Epidermal melanocyte (primary cell): Measurements from ENCODE around the gene CEMP1.
"Not testable (repeated sequence)": the region's sequence is repeated elsewhere in the genome, so short reads cannot be mapped to it uniquely, and the experiment has no call there.

Experiments
- DNase-seq: peaks from one replicate; pipeline ENCODE4 v3.0.0; 2011; ENCODE audit warnings: low spot score; ENCODE audit not compliant: insufficient read length

The CEMP1 gene, protein sequence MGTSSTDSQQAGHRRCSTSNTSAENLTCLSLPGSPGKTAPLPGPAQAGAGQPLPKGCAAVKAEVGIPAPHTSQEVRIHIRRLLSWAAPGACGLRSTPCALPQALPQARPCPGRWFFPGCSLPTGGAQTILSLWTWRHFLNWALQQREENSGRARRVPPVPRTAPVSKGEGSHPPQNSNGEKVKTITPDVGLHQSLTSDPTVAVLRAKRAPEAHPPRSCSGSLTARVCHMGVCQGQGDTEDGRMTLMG

GRCh38 chr16:2531371-2531695 is at the start of gene CEMP1:
TSS of gene CEMP1 (minus strand) at chr16:2531408. CDS start at chr16:2531073, 335 bp downstream.
- DNase-seq, result no peak

- not testable (repeated sequence) for DNase-seq
Observed at GRCh38 chr16:2580818-2581217, 49.6 kb upstream of the CEMP1 start.

DNA sequence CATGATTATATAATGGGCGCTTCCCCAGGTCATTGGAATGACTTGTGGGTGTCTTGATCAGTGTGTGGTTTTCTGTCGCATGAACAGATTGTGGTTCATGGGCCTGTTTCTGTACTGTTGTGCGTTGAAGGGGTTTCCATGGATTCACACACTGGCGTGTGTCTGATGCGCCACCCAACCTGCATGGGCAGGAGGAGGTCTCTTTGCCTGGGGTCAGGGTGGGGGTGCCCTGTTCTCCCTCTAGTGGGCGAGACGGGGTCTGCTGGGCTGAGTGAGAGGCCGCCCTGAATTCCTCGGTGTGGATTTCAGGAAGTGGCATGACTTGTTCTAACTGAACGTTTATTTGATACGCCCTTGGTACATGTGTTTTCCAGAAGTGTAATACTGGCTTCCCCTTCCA is 48.9 kb upstream of the CEMP1 start:
- DNase-seq, result not testable (repeated sequence)

- not testable (repeated sequence) for DNase-seq
Observed at GRCh38 chr16:2578905-2579304, 47.7 kb upstream of the CEMP1 start.

- DNase-seq, result not testable (repeated sequence)
Observed at GRCh38 chr16:2577044-2577443, 45.8 kb upstream of the CEMP1 start.

DNA sequence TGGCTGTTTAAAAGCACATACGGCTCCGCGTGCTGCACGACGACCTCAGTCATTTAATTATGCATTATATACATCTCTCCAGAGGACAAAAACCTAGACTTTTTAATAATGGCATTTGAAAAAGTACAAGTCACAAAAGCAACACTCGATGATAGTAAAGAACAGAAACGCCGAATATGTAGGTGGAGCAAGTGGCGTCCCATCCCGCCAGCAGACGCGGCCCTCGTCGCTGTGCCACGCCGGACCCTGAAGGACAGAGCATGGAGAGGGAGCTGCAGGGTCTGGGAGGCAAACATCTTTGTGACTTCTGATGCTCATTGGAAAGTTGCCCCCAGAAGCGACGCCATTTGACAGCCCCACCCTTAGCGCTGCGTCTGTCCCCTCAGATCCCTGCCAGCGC is 44.6 kb upstream of the CEMP1 start:
- not testable (repeated sequence) for DNase-seq

GRCh38 chr16:2572704-2573103 is 41.5 kb upstream of the CEMP1 start:
- not testable (repeated sequence) for DNase-seq

- DNase-seq, result not testable (repeated sequence)
Observed at GRCh38 chr16:2568573-2568972, 37.4 kb upstream of the CEMP1 start.

- not testable (repeated sequence) for DNase-seq
Observed at GRCh38 chr16:2567506-2567905, 36.3 kb upstream of the CEMP1 start.

- not testable (repeated sequence) for DNase-seq
Observed at GRCh38 chr16:2560798-2561133, 29.6 kb upstream of the CEMP1 start.

- DNase-seq, result not testable (repeated sequence)
Observed at GRCh38 chr16:2560131-2560797, 29.1 kb upstream of the CEMP1 start.

DNA sequence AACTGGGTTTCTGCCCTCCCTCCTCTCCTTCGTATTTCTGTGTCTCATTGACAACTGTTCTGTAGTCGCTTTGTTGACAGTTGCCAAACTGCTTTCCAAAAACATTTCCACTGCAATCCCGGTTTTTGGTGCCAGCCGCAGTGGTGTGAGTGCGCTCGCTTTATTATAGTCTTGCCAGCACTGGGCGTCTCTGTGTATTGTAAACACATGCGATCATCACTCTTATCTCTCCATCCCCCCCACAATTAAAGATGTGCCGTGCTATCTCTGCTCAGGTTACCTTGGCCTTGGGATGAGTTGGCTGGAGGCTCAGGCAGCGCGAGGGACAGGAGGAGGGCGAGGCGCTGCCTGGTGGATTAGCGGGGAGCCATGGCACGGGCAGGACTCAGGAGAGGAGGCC is 25.9 kb upstream of the CEMP1 start:
- not testable (repeated sequence) for DNase-seq

- not testable (repeated sequence) for DNase-seq
Observed at GRCh38 chr16:2554709-2555425, 23.7 kb upstream of the CEMP1 start.

DNA sequence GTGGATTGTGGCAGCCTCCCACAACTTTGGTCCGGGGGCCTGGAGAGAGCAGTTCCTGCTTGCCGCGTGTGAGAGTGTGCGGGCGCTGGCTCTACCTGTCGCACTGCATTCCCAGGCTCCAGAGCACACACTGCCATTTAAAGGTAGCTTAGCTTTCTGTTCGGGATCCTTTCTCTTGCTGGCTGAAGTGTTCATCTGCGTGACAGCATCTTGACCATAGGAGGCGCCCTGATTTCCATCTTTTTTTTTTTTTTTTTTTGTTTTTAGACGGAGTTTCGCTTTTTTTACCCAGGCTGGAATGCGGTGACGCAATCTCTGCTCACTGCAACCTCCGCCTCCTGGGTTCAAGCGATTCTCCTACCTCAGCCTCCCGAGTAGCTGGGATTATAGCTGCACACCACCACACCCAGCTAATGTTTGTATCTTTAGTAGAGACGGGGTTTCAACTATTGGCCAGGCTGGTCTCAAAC is 20.2 kb upstream of the CEMP1 start:
- DNase-seq, result not testable (repeated sequence)

DNA sequence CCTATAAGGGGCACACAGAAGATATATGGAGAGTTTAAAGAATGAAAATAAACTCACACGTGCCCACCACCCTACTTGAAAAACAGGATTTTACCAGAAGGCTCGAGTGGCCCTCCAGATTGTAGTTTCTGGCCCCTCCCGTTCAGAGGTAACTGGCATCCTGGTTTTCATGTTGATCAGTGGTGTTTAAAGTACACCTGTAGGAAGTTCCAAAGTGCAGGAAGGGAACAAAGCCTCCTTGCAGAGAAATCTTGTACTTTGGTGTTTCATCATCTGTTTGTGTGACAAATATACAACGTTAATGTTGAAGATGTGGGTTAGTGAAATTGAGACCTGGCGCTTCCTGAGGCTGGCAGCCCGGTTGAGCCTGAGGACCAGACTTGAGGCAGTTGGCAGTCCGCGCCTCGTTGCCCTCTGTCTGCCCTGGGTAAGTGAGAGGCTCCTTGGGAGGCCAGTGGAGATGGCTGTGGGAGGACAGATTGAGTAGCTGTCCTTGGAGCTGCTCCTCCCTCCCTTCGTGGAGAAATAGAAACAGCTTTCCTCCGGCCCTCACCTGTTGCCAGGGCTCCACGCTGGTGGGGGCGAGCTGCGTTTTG is 19.2 kb upstream of the CEMP1 start:
- not testable (repeated sequence) for DNase-seq

DNA sequence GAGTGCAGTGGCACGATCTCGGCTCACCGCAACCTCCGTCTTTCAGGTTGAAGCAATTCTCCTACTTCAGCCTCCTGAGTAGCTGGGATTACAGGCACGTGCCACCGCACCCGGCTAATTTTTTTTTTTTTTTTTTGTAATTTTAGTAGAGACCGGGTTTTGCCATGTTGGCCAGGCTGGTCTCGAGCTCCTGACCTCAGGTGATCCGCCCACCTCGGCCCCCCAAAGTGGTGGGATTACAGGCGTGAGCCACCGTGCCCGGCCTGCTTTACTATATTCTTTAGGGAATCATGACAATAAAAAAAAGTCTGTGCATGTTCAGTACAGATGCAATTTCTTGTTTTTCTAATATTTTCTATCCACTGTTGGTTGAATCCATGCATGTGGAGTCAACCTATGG is 12.6 kb upstream of the CEMP1 start:
- DNase-seq, result not testable (repeated sequence)

DNA sequence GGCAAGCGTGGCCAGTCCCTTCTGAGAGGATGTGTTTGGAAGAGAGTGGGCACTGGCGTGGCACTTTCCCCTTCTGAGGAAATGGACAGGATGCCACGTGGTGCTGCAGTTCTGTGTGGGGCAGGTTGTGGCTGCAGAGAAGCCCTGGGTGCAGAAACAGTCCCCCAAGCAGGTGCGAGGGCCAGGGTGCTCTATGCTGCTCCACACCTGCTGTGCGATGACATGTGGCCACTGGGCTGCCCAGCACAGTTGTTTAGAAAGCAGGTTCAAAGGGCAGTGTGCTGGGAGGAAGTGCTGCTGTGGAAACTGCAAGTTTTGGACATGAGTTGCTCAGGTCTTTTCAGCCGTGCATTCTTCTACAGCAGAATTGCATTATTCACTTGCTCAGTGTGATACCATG is 10.2 kb upstream of the CEMP1 start:
- not testable (repeated sequence) for DNase-seq

- DNase-seq, result not testable (repeated sequence)
Observed at GRCh38 chr16:2540912-2541311, 9.7 kb upstream of the CEMP1 start.

DNA sequence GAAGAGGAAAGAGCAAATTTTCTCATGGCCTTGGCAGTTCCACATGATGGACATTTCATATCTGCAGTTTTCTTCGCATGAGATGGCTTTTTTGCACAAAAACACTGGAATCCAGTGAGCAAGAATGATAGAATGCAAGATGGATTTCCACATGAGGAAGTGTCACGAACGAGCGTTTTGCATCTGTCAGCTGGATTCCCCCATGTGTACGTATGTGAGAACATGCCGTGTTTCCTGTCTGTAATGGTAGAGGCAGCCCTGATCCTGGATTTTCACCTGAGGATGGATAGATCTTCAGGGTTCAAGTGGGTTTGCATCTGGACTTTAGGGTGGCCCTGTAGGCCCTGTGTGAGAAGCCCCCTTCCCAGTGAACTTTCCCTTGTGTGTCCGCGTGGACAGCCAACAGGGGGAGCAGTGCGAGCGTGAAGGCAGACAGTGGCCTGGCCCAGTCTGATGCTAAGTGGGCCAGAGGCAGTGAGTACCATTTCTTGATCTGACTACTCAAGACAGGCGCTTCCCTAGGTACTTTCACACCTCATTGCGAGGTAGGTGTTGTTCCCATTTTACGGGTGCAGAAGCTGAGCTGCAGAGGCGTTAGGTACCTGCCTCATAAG is 8.7 kb upstream of the CEMP1 start:
- DNase-seq, result not testable (repeated sequence)

- not testable (repeated sequence) for DNase-seq
Observed at GRCh38 chr16:2539192-2539844, 8.1 kb upstream of the CEMP1 start.
